ENCODE data around the gene FAM217A.

DNA sequence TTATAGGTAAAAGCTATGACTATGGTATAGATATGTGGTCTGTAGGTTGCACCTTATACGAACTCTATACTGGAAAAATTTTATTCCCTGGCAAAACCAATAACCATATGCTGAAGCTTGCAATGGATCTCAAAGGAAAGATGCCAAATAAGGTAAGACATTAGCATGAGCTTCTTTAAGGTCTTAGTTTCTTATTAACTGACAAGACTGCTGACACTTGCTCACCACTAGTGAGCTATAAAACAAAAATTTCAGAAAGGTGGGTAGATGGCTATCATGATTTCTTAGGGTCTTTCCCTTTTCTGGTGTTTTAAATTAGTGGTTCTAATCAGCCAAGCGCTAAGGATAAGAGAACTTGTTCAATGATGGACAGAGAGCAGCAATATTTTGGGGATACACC, 21.9 kb downstream of the FAM217A start:
- TF ChIP-seq EP300 (IDR thresholded peaks at IDR 0.05; ENCODE audit: borderline replicate concordance) (no peak), CEBPB (IDR thresholded peaks at IDR 0.05) (no peak), YY1 (IDR thresholded peaks at IDR 0.05; ENCODE audit: low read depth) (no peak), CREB1 (IDR thresholded peaks at IDR 0.05; ENCODE audit: low read depth) (no peak)
- TF ChIP-seq, protein P1, sequence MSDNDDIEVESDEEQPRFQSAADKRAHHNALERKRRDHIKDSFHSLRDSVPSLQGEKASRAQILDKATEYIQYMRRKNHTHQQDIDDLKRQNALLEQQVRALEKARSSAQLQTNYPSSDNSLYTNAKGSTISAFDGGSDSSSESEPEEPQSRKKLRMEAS (IDR thresholded peaks at IDR 0.05): no peak

Measured in Ishikawa (cell line).